H1 (cell line): ENCODE measurements around the gene VAMP2. TPM values are rescaled to one million over a fixed set of nuclear protein-coding genes. Genes with fewer than 3 reads are reported as not detected.

Experiments
- CTCF ChIA-PET: fragments of 300-600 bp; sonication (Branson Sonifier 250); formaldehyde crosslinking; loops from one replicate; lab custom pipeline; 2021; ENCODE audit not compliant: partially characterized antibody; lab: Charles Lee
- POLR2A ChIA-PET: fragments of 300-600 bp; sonication (Branson Sonifier 250); formaldehyde crosslinking; loops from one replicate; lab custom pipeline; 2021; ENCODE audit warnings: inconsistent platforms; ENCODE audit not compliant: partially characterized antibody; lab: Charles Lee
- DNase-seq, 2 experiments: peaks; one replicate each; pipeline versions ENCODE4 v3.0.0 to v3.0.0-alpha.2; 2010 to 2022; ENCODE audit warnings: low spot score in 2 of 2, low read depth in 1 of 2, mixed read lengths in 1 of 2
- FAIRE-seq: peaks from 2 replicates; lab custom pipeline; 2011; peaks lifted over from hg19 to GRCh38; lab: Jason Lieb, UNC
- H2AFZ ChIP-seq: 2 replicates; pipeline ENCODE4 v1.8.1; 2012; ENCODE audit warnings: low read length, inconsistent platforms
- H2AK5ac ChIP-seq: 2 replicates; pipeline ENCODE4 v1.6.1; 2013; ENCODE audit warnings: low read depth, low read length
- H2BK120ac ChIP-seq: replicated peaks from 2 replicates; pipeline ENCODE3; 2013; ENCODE audit warnings: low read depth, low read length, inconsistent platforms
- H2BK12ac ChIP-seq: 2 replicates; pipeline ENCODE4 v1.6.1; 2013; ENCODE audit warnings: low read depth, low read length
- H2BK15ac ChIP-seq: 2 replicates; pipeline ENCODE4 v1.6.1; 2013; ENCODE audit warnings: low read length
- H2BK20ac ChIP-seq: 2 replicates; pipeline ENCODE4 v1.6.1; 2013; ENCODE audit warnings: low read length
- H2BK5ac ChIP-seq: 2 replicates; pipeline ENCODE4 v1.6.1; 2013; ENCODE audit warnings: low read depth, low read length
- H3K14ac ChIP-seq: 2 replicates; pipeline ENCODE4 v1.6.1; 2013; ENCODE audit warnings: inconsistent platforms; ENCODE audit not compliant: insufficient read length
- H3K18ac ChIP-seq: 2 replicates; pipeline ENCODE4 v1.6.1; 2013; ENCODE audit warnings: low read length; ENCODE audit errors: extremely low read depth
- H3K23ac ChIP-seq: 2 replicates; pipeline ENCODE4 v1.6.1; 2013; ENCODE audit warnings: inconsistent platforms; ENCODE audit not compliant: insufficient read length
- H3K23me2 ChIP-seq: 2 replicates; pipeline ENCODE4 v1.6.1; 2013; ENCODE audit warnings: low read depth, low read length
- H3K27ac ChIP-seq: 2 replicates; pipeline ENCODE4 v1.6.1; 2011; ENCODE audit warnings: low read depth, low read length, inconsistent platforms
- H3K27me3 ChIP-seq, 4 experiments: replicated peaks in 1 of 4; 1 replicate in 1 of 4; 2 replicates in 3 of 4; pipeline versions ENCODE4 v1.6.1 to v1.8.1; 2011 to 2013; ENCODE audit warnings: low read length in 3 of 4, mild to moderate bottlenecking in 3 of 4, inconsistent platforms in 2 of 4, mixed read lengths in 2 of 4, moderate library complexity in 1 of 4; ENCODE audit not compliant: control insufficient read depth in 3 of 4, insufficient read depth in 3 of 4; ENCODE audit errors: extremely low read depth in 1 of 4
- H3K36me3 ChIP-seq, 4 experiments: 2 replicates each; pipeline versions ENCODE4 v1.6.1 to v1.8.1; 2011 to 2013; ENCODE audit warnings: mild to moderate bottlenecking in 4 of 4, low read length in 3 of 4, moderate library complexity in 2 of 4, control low read depth in 1 of 4, inconsistent platforms in 1 of 4; ENCODE audit not compliant: insufficient read depth in 4 of 4, control insufficient read depth in 2 of 4
- H3K4ac ChIP-seq: replicated peaks from 2 replicates; pipeline ENCODE3; 2013; ENCODE audit warnings: low read length, low read depth, mixed read lengths, inconsistent platforms; ENCODE audit not compliant: insufficient read length
- H3K4me1 ChIP-seq, 4 experiments: replicated peaks in 1 of 4; 1 replicate in 1 of 4; 2 replicates in 3 of 4; pipeline versions ENCODE4 v1.6.1 to v1.8.1; 2011 to 2013; ENCODE audit warnings: low read length in 3 of 4, inconsistent platforms in 2 of 4, mixed read lengths in 1 of 4; ENCODE audit not compliant: insufficient read depth in 4 of 4, control insufficient read depth in 3 of 4
- H3K4me2 ChIP-seq, 2 experiments: 2 replicates each; pipeline versions ENCODE4 v1.6.1 to v1.8.1; 2011 to 2013; ENCODE audit warnings: low read depth in 2 of 2, low read length in 2 of 2, control low read depth in 1 of 2, inconsistent platforms in 1 of 2, mild to moderate bottlenecking in 1 of 2; ENCODE audit not compliant: insufficient read depth in 1 of 2
- H3K4me3 ChIP-seq, 4 experiments: fragments of 200-600, 300-600 bp in 1 of 4; sonication (generic), shearing (Covaris generic), sonication (Bioruptor Twin) in 1 of 4; 2 replicates each; pipeline versions ENCODE4 v1.5.1 to v1.8.1; 2011 to 2016; ENCODE audit warnings: low read length in 4 of 4, low read depth in 3 of 4, control low read depth in 2 of 4, inconsistent platforms in 2 of 4, mild to moderate bottlenecking in 2 of 4, mixed read lengths in 1 of 4, moderate library complexity in 1 of 4; ENCODE audit not compliant: insufficient read depth in 2 of 4; ENCODE audit errors: extremely low read depth in 1 of 4
- H3K56ac ChIP-seq: replicated peaks from 2 replicates; pipeline ENCODE3; 2013; ENCODE audit warnings: low read depth, mild to moderate bottlenecking, mixed read lengths, low read length, inconsistent platforms; ENCODE audit not compliant: insufficient read length
- H3K79me1 ChIP-seq: 2 replicates; pipeline ENCODE4 v1.6.1; 2013; ENCODE audit warnings: low read depth, low read length, control low read depth
- H3K79me2 ChIP-seq, 2 experiments: 2 replicates each; pipeline versions ENCODE4 v1.6.1 to v1.8.1; 2012 to 2013; ENCODE audit warnings: low read length in 2 of 2, mild to moderate bottlenecking in 2 of 2, inconsistent platforms in 1 of 2; ENCODE audit not compliant: insufficient read depth in 2 of 2, control insufficient read depth in 1 of 2
- H3K9ac ChIP-seq, 4 experiments: replicated peaks in 1 of 4; 1 replicate in 1 of 4; 2 replicates in 3 of 4; pipeline versions ENCODE4 v1.6.1 to v1.8.1; 2011 to 2013; ENCODE audit warnings: low read depth in 3 of 4, low read length in 3 of 4, control low read depth in 2 of 4, mild to moderate bottlenecking in 2 of 4, moderate library complexity in 2 of 4, inconsistent platforms in 1 of 4; ENCODE audit errors: extremely low read depth in 1 of 4
- H3K9me3 ChIP-seq, 2 experiments: 2 replicates each; pipeline versions ENCODE4 v1.6.1 to v1.8.1; 2012 to 2013; ENCODE audit warnings: mild to moderate bottlenecking in 2 of 2, moderate library complexity in 2 of 2, control low read depth in 1 of 2, inconsistent platforms in 1 of 2, low read depth in 1 of 2, low read length in 1 of 2, mixed read lengths in 1 of 2; ENCODE audit not compliant: insufficient read depth in 2 of 2
- H4K20me1 ChIP-seq, 2 experiments: replicated peaks in 1 of 2; 2 replicates each; pipeline versions ENCODE3 to v1.8.1; 2011 to 2013; ENCODE audit warnings: inconsistent platforms in 2 of 2, low read length in 2 of 2, mild to moderate bottlenecking in 1 of 2; ENCODE audit not compliant: insufficient read depth in 2 of 2, control insufficient read depth in 1 of 2
- H4K5ac ChIP-seq: 2 replicates; pipeline ENCODE4 v1.6.1; 2013; ENCODE audit warnings: low read length, low read depth, mixed read lengths, inconsistent platforms; ENCODE audit not compliant: insufficient read length
- H4K8ac ChIP-seq: 2 replicates; pipeline ENCODE4 v1.8.0; 2013; ENCODE audit warnings: mild to moderate bottlenecking, moderate library complexity, low read length, inconsistent platforms; ENCODE audit not compliant: insufficient read depth; ENCODE audit errors: extremely low read depth
- H4K91ac ChIP-seq: replicated peaks from 2 replicates; pipeline ENCODE3; 2013; ENCODE audit warnings: low read length, mixed read lengths, inconsistent platforms; ENCODE audit not compliant: insufficient read length
- CREB1 ChIP-seq: IDR thresholded peaks from 2 replicates; pipeline ENCODE4 v1.6.1; 2012; ENCODE audit warnings: inconsistent platforms
- CTCF ChIP-seq, 3 experiments: IDR thresholded peaks; 1 replicate in 2 of 3; 2 replicates in 1 of 3; pipeline versions ENCODE4 v1.5.1 to v1.6.1; 2011; ENCODE audit warnings: low read length in 3 of 3, mild to moderate bottlenecking in 3 of 3, inconsistent platforms in 2 of 3, low read depth in 1 of 3, moderate library complexity in 1 of 3; ENCODE audit not compliant: insufficient read depth in 1 of 3; ENCODE audit errors: control extremely low read depth in 1 of 3
- KDM1A ChIP-seq: fragments of 200-600, 300-600 bp; sonication (generic); IDR thresholded peaks from 2 replicates; pipeline ENCODE4 v1.7.1; 2016; ENCODE audit warnings: mild to moderate bottlenecking, low read length, borderline replicate concordance
- RBBP5 ChIP-seq: IDR thresholded peaks from 2 replicates; pipeline ENCODE4 v1.7.1; 2012; ENCODE audit warnings: low read depth, mild to moderate bottlenecking, inconsistent platforms, low read length, moderate library complexity, borderline replicate concordance
- SAP30 ChIP-seq: fragments of 300-600 bp; sonication (generic); IDR thresholded peaks from 2 replicates; pipeline ENCODE4 v1.7.1; 2012; ENCODE audit warnings: low read length, moderate library complexity, mild to moderate bottlenecking, inconsistent platforms; ENCODE audit not compliant: insufficient read depth, insufficient replicate concordance
- SP1 ChIP-seq: IDR thresholded peaks from 2 replicates; pipeline ENCODE4 v1.6.1; 2011; ENCODE audit warnings: low read depth, low read length
- SP4 ChIP-seq: IDR thresholded peaks from 2 replicates; pipeline ENCODE4 v1.6.1; 2012; ENCODE audit warnings: low read length, inconsistent platforms
- TAF1 ChIP-seq: IDR thresholded peaks from 2 replicates; pipeline ENCODE4 v1.6.1; 2011; ENCODE audit warnings: mild to moderate bottlenecking, low read depth, low read length
- WGBS, 2 experiments: shearing (Covaris generic) in 1 of 2; methylation state at CpG; one replicate each; pipeline versions ENCODE4 v1.1.6 to v1.1.7; 2013 to 2015; ENCODE audit warnings: low lambda C conversion rate in 2 of 2, mixed read lengths in 2 of 2, inconsistent platforms in 1 of 2, low coverage in 1 of 2, missing lambda C conversion rate in 1 of 2; ENCODE audit not compliant: insufficient replicate concordance in 2 of 2, insufficient coverage in 1 of 2, insufficient read length in 1 of 2; ENCODE audit errors: extremely low coverage in 1 of 2, missing lambda C conversion rate in 1 of 2; 5-methylcytosine and 5-hydroxymethylcytosine counted together
- polyA plus RNA-seq, 7 experiments: library from polyadenylated mRNA; depleted of rRNA in 3 of 7; stranded (reverse) in 5 of 7; unstranded in 2 of 7; fragments of >200 nt in 5 of 7; fragments of 200-250 nt in 2 of 7; gene quantifications; 1 replicate in 5 of 7; 2 replicates in 1 of 7; 4 replicates in 1 of 7; pipeline versions ENCODE4 v1.2.1 to v1.2.3, GENCODE V29; 2011 to 2013; ENCODE audit warnings: missing spikeins in 2 of 7, mixed read lengths in 2 of 7
- total RNA-seq: library from RNA; stranded (reverse); fragmentation: NEBNext Ultra II Directional; extraction: Animal tissue kit (Norgen Biotek cat#: 25700); gene quantifications from 2 replicates; pipeline ENCODE4 v1.2.1, GENCODE V29; 2021

Gene VAMP2
- total and polyA plus RNA-seq, 2 of the 8 experiments (the other 6 are each of a cell fraction or from before 2014, with no cell fraction given), result 19.3 to 20.5 TPM

- ChIA-PET POLR2A (interaction anchor here (1.1 to 10.3 kb wide), 4 partner anchors 7 to 31 kb away, joined by 3 to 76 read pairs (median 42); partner anchors contain the start of gene PER1), CTCF (interaction anchor here (0.7 to 14.1 kb wide), 5 partner anchors 16 to 85 kb away, joined by 3 to 133 read pairs (median 4); partner anchors contain the start of gene VAMP2)
- Histone ChIP-seq H3K4me2 (no peak overlapping the region), H3K56ac (no peak overlapping the region), H3K23me2 (peaks cover 9% of the 10 kb centered on the region), H4K5ac (no peak overlapping the region), H3K27ac (no peak overlapping the region), H3K4ac (no peak overlapping the region), H3K36me3 (peaks cover 3 to 35% (median 28%) of the 10 kb centered on the region in 4 experiments), H2BK120ac (no peak overlapping the region), H3K14ac (no peak overlapping the region), H2BK15ac (no peak overlapping the region), H2AFZ (no peak overlapping the region), H3K79me1 (no peaks in the 10 kb centered on the region), H3K79me2 (no peaks in the 10 kb centered on the region), H4K20me1 (peaks cover 2 to 13% of the 10 kb centered on the region in 2 experiments), H3K4me3 (no peak overlapping the region), H3K27me3 (peaks cover 0 to 5% (median 1%) of the 10 kb centered on the region in 4 experiments; a peak in 3 of 7 replicates), H4K91ac (no peak overlapping the region), H2BK5ac (no peak overlapping the region), H3K4me1 (peaks cover 0 to 5% (median 3%) of the 10 kb centered on the region in 4 experiments; a peak in 2 of 7 replicates), H3K23ac (no peak overlapping the region), H2BK20ac (no peak overlapping the region), H3K18ac (no peak overlapping the region), H2AK5ac (no peak overlapping the region), H3K9me3 (no peaks in the 10 kb centered on the region), H3K9ac (no peak overlapping the region), H4K8ac (no peak overlapping the region), H2BK12ac (no peak overlapping the region)
- DNase-seq (no peak), FAIRE-seq (no peak)
- TF ChIP-seq SP1 (no peak), CTCF (IDR thresholded peaks at IDR 0.05; ENCODE audit: control extremely low read depth in 1 of 3, insufficient read depth in 1 of 3, low read depth in 1 of 3, low read length in 3 of 3) (no peak), SP4 (no peak), RBBP5 (no peak), CREB1 (no peak), KDM1A (no peak), SAP30 (no peak), TAF1 (no peak)
- WGBS, 2 experiments, result 96% methylated on average over 22 of the region's 23 CpGs; no CpG with 5 or more reads in 1 of the 2 experiments
Observed at GRCh38 chr17:8142158-8142886, 20.4 kb downstream of the VAMP2 start.
